Stimulated activated naive CD8-positive, alpha-beta T cell treated with anti-CD3 and anti-CD28 coated beads, Interleukin-15, amount 100 ng/mL, for 72 hours (primary cell): ENCODE results near the gene ADORA3.

Source experiments
- ATAC-seq: fragments of 150-1000 bp; cut with Tn5 transposase; 2 replicates; pipeline ENCODE4 v1.10.0; 2021; ENCODE audit warnings: mild to moderate bottlenecking, moderate library complexity
- DNase-seq, 2 donors: peaks; one replicate each; pipeline ENCODE4 v3.0.0; 2021 to 2022
- H3K27ac Mint-ChIP-seq, 2 donors: one replicate each; pipeline ENCODE4 v1.8.0; 2022; ENCODE audit warnings: mild to moderate bottlenecking in 2 of 2, mixed read lengths in 2 of 2, moderate library complexity in 2 of 2
- H3K27me3 Mint-ChIP-seq: one replicate; pipeline ENCODE4 v1.8.0; 2022; ENCODE audit warnings: mixed read lengths
- H3K4me1 Mint-ChIP-seq: one replicate; pipeline ENCODE4 v1.8.0; 2022; ENCODE audit warnings: mild to moderate bottlenecking, mixed read lengths
- H3K4me3 Mint-ChIP-seq, 2 donors: one replicate each; pipeline ENCODE4 v1.8.0; 2022; ENCODE audit warnings: mild to moderate bottlenecking in 2 of 2, mixed read lengths in 2 of 2, moderate library complexity in 1 of 2
- H3K9me3 Mint-ChIP-seq, 2 donors: one replicate each; pipeline ENCODE4 v1.8.0; 2022; ENCODE audit warnings: mixed read lengths in 2 of 2

The ADORA3 gene

GRCh38 chr1:111489604-111490003, 13.8 kb downstream of the ADORA3 start:
- DNase-seq = no peak
- H3K27ac Mint-ChIP-seq = no peak overlapping the region
- no peak overlapping the region for H3K4me3 Mint-ChIP-seq
- H3K27me3 Mint-ChIP-seq = no peaks in the 10 kb centered on the region
- ATAC-seq = no peak
- H3K9me3 Mint-ChIP-seq = peaks cover 6 to 7% of the 10 kb centered on the region in 2 donors
- peaks cover 9% of the 10 kb centered on the region for H3K4me1 Mint-ChIP-seq

- ATAC-seq = no peak
- H3K27me3 Mint-ChIP-seq = no peaks in the 10 kb centered on the region
- DNase-seq = no peak
- H3K27ac Mint-ChIP-seq = no peak overlapping the region
- no peaks in the 10 kb centered on the region for H3K9me3 Mint-ChIP-seq
- peaks cover 9% of the 10 kb centered on the region for H3K4me1 Mint-ChIP-seq
- no peak overlapping the region for H3K4me3 Mint-ChIP-seq
Measured at GRCh38 chr1:111488669-111489068, 14.8 kb downstream of the ADORA3 start.

GRCh38 chr1:111487133-111487532, 16.3 kb downstream of the ADORA3 start:
- H3K27ac Mint-ChIP-seq = peak overlapping the region in 1 of 2 donors; percentile 1
- no peaks in the 10 kb centered on the region for H3K9me3 Mint-ChIP-seq
- DNase-seq = no peak
- no peak for ATAC-seq
- no peak overlapping the region for H3K4me3 Mint-ChIP-seq
- no peaks in the 10 kb centered on the region for H3K27me3 Mint-ChIP-seq
- H3K4me1 Mint-ChIP-seq = peaks cover 14% of the 10 kb centered on the region

GRCh38 chr1:111486431-111486830, 17.0 kb downstream of the ADORA3 start:
- DNase-seq = no peak
- H3K4me1 Mint-ChIP-seq = peaks cover 16% of the 10 kb centered on the region
- H3K9me3 Mint-ChIP-seq = no peaks in the 10 kb centered on the region
- H3K4me3 Mint-ChIP-seq = no peak overlapping the region
- ATAC-seq = no peak
- no peak overlapping the region for H3K27ac Mint-ChIP-seq
- no peaks in the 10 kb centered on the region for H3K27me3 Mint-ChIP-seq

- DNase-seq = no peak
- Mint-ChIP-seq H3K27me3 (no peaks in the 10 kb centered on the region), H3K4me3 (no peak overlapping the region), H3K27ac (no peak overlapping the region), H3K9me3 (no peaks in the 10 kb centered on the region), H3K4me1 (peaks cover 16% of the 10 kb centered on the region)
- ATAC-seq = no peak
Measured at GRCh38 chr1:111484391-111485026, 18.9 kb downstream of the ADORA3 start.

GRCh38 chr1:111483876-111484275, 19.6 kb downstream of the ADORA3 start:
- DNase-seq (no peak), ATAC-seq (no peak)
- H3K4me3 Mint-ChIP-seq = no peak overlapping the region
- H3K27me3 Mint-ChIP-seq = no peaks in the 10 kb centered on the region
- peaks cover 16% of the 10 kb centered on the region for H3K4me1 Mint-ChIP-seq
- no peak overlapping the region for H3K27ac Mint-ChIP-seq
- no peaks in the 10 kb centered on the region for H3K9me3 Mint-ChIP-seq

- no peak overlapping the region for H3K4me3 Mint-ChIP-seq
- H3K27ac Mint-ChIP-seq = no peak overlapping the region
- H3K4me1 Mint-ChIP-seq = peaks cover 17% of the 10 kb centered on the region
- no peaks in the 10 kb centered on the region for H3K27me3 Mint-ChIP-seq
- DNase-seq (no peak), ATAC-seq (no peak)
- peaks cover 0 to under 1% of the 10 kb centered on the region in 2 donors for H3K9me3 Mint-ChIP-seq
Measured at GRCh38 chr1:111483166-111483565, 20.3 kb downstream of the ADORA3 start.

- Mint-ChIP-seq H3K27me3 (no peaks in the 10 kb centered on the region), H3K27ac (no peak overlapping the region), H3K9me3 (peaks cover 0 to 6% of the 10 kb centered on the region in 2 donors), H3K4me1 (peaks cover 32% of the 10 kb centered on the region), H3K4me3 (no peak overlapping the region)
- DNase-seq (peak; percentile 37 to 56), ATAC-seq (peak; percentile 77)
Measured at GRCh38 chr1:111481387-111482221, 21.8 kb downstream of the ADORA3 start.

- ATAC-seq (no peak), DNase-seq (no peak)
- no peak overlapping the region for H3K4me3 Mint-ChIP-seq
- peaks cover 0 to 6% of the 10 kb centered on the region in 2 donors for H3K9me3 Mint-ChIP-seq
- H3K27me3 Mint-ChIP-seq = no peaks in the 10 kb centered on the region
- H3K4me1 Mint-ChIP-seq = peaks cover 42% of the 10 kb centered on the region
- peak overlapping the region in 1 of 2 donors; percentile 48 for H3K27ac Mint-ChIP-seq
Measured at GRCh38 chr1:111480674-111481073, 22.8 kb downstream of the ADORA3 start.

- Mint-ChIP-seq H3K4me3 (peak overlapping the region; percentile 51 to 53), H3K27ac (peak overlapping the region; percentile 8 to 75), H3K9me3 (peaks cover 0 to 6% of the 10 kb centered on the region in 2 donors), H3K27me3 (no peaks in the 10 kb centered on the region), H3K4me1 (peaks cover 37% of the 10 kb centered on the region)
- DNase-seq (peak; percentile 49 to 51), ATAC-seq (peak; percentile 81)
Measured at GRCh38 chr1:111476761-111477309, 26.6 kb downstream of the ADORA3 start.

- Mint-ChIP-seq H3K4me3 (peak overlapping the region; percentile 51 to 71), H3K9me3 (peaks cover 0 to 6% of the 10 kb centered on the region in 2 donors), H3K27me3 (no peaks in the 10 kb centered on the region), H3K4me1 (peaks cover 37% of the 10 kb centered on the region), H3K27ac (peak overlapping the region; percentile 23 to 49)
- no peak for ATAC-seq
- DNase-seq = no peak
Measured at GRCh38 chr1:111476214-111476613, 27.2 kb downstream of the ADORA3 start.

GRCh38 chr1:111475701-111476100, 27.7 kb downstream of the ADORA3 start:
- H3K4me1 Mint-ChIP-seq = peaks cover 37% of the 10 kb centered on the region
- peak; percentile 48 to 65 for DNase-seq

GRCh38 chr1:111474521-111474920, 28.9 kb downstream of the ADORA3 start:
- Mint-ChIP-seq H3K9me3 (peaks cover 0 to 6% of the 10 kb centered on the region in 2 donors), H3K4me1 (peaks cover 37% of the 10 kb centered on the region), H3K27me3 (no peaks in the 10 kb centered on the region), H3K4me3 (peak overlapping the region; percentile 36 to 83), H3K27ac (peak overlapping the region in 1 of 2 donors; percentile 16)
- ATAC-seq (no peak), DNase-seq (no peak)

More at GRCh38 chr1:111475701-111476100, 27.7 kb downstream of the ADORA3 start:
- no peaks in the 10 kb centered on the region for H3K27me3 Mint-ChIP-seq
- H3K4me3 Mint-ChIP-seq = peak overlapping the region; percentile 51 to 71
- H3K27ac Mint-ChIP-seq = peak overlapping the region; percentile 23 to 49
- peaks cover 0 to 6% of the 10 kb centered on the region in 2 donors for H3K9me3 Mint-ChIP-seq
- peak; percentile 85 for ATAC-seq

GRCh38 chr1:111474106-111474505, 29.3 kb downstream of the ADORA3 start:
- ATAC-seq (no peak), DNase-seq (no peak)
- Mint-ChIP-seq H3K9me3 (peaks cover 0 to 6% of the 10 kb centered on the region in 2 donors), H3K4me3 (peak overlapping the region; percentile 70 to 83), H3K4me1 (peaks cover 37% of the 10 kb centered on the region), H3K27ac (peak overlapping the region; percentile 74 to 89), H3K27me3 (no peaks in the 10 kb centered on the region)

- no peaks in the 10 kb centered on the region for H3K27me3 Mint-ChIP-seq
- ATAC-seq = no peak
- H3K27ac Mint-ChIP-seq = no peak overlapping the region
Measured at GRCh38 chr1:111471538-111471937, 31.9 kb downstream of the ADORA3 start.

GRCh38 chr1:111471012-111471411, 32.4 kb downstream of the ADORA3 start:
- peak; percentile 88 for ATAC-seq
- H3K4me1 Mint-ChIP-seq = peaks cover 10% of the 10 kb centered on the region
- no peaks in the 10 kb centered on the region for H3K9me3 Mint-ChIP-seq
- H3K4me3 Mint-ChIP-seq = no peak overlapping the region
- H3K27me3 Mint-ChIP-seq = no peaks in the 10 kb centered on the region
- no peak overlapping the region for H3K27ac Mint-ChIP-seq
- peak in 1 of 2 donors; percentile 62 for DNase-seq

More at GRCh38 chr1:111471538-111471937, 31.9 kb downstream of the ADORA3 start:
- Mint-ChIP-seq H3K4me1 (peaks cover 15% of the 10 kb centered on the region), H3K4me3 (no peak overlapping the region), H3K9me3 (no peaks in the 10 kb centered on the region)
- no peak for DNase-seq
